GM18861 (cell line): ENCODE measurements around the gene GHITM.
"Not testable (repeated sequence)": the region's sequence is repeated elsewhere in the genome, so short reads cannot be mapped to it uniquely, and the experiment has no call there.

ENCODE experiments used
- ATAC-seq: cut with Tn5 transposase; IDR thresholded peaks from one replicate; pipeline ENCODE4 v1.9.1; 2021; ENCODE audit not compliant: unreplicated experiment

The GHITM gene, protein sequence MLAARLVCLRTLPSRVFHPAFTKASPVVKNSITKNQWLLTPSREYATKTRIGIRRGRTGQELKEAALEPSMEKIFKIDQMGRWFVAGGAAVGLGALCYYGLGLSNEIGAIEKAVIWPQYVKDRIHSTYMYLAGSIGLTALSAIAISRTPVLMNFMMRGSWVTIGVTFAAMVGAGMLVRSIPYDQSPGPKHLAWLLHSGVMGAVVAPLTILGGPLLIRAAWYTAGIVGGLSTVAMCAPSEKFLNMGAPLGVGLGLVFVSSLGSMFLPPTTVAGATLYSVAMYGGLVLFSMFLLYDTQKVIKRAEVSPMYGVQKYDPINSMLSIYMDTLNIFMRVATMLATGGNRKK

DNA sequence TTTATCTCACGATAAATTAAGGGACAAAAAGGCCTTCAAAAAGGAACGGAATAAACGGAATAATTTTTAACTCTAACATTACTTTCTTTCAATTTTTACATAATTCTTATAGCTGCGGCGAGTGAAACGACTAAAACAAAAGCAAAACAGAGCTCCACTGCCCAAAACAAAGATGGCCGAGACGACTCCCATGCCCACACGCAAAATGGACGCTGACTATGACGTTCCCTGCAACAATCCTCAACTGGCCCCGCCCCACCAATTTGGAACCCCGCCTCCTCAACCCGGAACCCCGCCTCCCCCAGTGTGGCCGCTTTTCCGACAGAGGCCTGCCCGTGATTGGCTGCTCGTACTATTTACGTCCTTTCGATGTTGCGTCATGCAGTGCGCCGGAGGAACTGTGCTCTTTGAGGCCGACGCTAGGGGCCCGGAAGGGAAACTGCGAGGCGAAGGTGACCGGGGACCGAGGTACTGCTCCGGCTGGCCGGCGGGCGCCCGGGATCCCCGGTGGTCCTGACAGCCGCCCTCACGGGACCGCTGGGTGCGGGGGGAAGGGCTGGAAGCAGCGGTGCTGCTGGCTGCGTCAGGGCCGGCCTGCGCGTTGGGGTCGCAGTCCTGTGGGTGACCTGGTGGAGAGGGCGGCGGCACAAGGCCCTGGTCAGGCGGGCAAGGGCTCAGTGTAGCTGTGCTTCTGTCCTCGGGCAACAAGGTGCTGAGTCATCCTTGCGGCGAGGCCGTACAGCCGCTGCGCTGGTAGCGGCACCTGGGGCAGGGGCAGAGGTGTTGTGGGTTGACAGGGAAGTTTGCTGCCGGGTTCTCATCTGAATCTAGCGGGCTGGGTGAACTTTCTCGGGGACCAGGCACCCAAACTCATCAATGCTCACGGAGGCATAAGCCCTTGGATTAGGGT, at the start of gene GHITM:
Gene GHITM (plus strand): TSS at position 384 of the 910 bp plus-strand sequence. CDS start 1,992 bp downstream, outside the sequence.
- peak; percentile 95 for ATAC-seq

DNA sequence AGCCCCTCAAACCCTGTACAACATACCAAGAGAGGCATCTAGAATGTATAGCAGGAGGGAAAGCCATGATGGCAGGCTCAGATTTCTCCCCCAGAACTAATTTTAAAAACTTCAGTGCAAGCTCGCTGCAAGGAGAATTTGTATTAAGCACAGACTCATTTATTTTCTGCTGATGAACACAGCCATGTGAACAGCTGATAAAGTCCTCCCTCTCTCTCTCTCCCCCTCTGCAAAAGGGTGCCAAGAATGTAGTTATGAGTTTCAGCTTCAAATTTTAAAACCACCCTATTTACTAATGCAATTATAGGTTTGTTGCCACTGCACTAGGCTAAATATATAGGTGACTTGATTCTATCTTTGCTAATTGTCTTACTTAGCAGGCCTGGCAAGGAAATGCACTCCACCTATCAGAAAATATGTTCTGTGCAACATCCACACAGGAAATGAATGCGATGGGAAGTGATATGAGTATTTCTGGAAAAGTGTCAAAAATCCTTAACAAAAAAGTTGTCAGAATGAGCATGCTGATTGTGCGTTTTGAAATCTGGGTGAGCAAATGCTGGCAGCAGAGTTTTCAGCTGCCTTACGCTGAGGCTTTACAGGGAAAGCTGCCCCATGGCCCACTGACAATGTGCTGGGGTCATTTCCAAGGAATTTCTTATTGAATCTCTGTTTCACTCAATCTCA, 43.4 kb upstream of the GHITM start:
- ATAC-seq = no peak

DNA sequence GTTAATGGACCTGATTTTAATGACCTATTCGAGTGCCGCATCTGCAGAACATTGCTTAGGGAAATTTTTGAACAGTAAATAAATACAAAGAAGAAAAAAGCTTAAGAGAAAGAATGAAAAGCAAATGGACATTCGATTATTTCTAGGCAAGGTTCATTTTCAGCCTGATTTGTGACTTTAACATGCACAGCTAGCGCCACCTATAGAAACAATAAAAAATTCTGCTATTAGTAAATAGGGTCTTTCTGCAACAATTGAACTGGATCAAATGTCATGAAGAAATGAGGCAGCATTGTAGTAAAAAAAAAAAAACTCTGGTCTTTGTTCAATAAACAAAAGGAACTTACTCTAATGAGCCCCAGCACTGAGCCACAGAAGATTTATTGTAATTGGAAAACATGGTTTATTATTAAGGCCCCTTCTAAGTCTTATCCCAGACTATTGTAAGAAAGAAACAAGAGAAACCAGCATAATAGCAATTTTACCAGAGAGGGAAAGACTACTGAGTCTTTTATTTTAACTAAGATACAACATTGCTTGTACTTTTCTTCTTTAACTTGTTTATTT, 41.4 kb upstream of the GHITM start:
- ATAC-seq = no peak

- ATAC-seq = no peak
Measured at GRCh38 chr10:84098667-84099066, 40.6 kb upstream of the GHITM start.

DNA sequence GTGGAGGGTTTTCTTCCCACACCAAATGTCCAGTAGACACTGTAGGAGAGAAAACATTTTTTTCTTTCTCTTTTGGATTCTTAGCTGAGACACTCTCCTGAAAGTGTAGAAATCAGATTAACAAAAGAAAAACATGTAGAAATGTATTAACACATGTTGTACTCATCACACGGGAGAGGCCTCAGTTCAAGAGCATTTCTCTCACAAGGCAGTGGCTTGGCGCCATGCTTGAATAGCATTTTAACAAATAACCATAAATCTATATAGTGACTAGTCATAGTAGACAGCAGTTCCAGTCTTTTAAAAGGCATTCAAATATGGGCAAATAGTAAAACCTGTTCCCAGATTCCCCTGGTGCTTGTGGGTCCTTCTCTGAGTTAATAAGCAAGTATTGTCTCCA, 38.3 kb upstream of the GHITM start:
- ATAC-seq = no peak

GRCh38 chr10:84108797-84109196, 30.5 kb upstream of the GHITM start:
- no peak for ATAC-seq

DNA sequence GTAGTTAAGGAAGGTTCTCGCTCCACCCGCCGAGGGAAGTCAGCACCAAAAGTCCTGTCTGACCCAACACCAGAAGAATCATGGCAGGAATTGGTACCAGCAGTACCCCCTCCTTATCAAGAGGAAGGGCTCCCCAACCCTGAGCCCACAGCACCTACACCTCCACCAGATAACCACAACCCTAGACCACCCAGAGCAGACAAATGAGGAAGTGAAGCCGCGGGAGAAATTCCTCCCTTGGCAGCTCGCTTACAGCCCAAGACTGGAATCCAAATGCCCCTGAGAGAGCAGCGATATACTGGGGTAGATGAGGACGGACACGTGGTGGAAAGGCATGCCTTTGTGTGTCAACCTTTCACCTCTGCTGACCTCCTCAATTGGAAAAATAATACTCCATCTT, 29.5 kb upstream of the GHITM start:
- ATAC-seq = not testable (repeated sequence)

GRCh38 chr10:84113468-84113867, 25.8 kb upstream of the GHITM start:
- ATAC-seq = not testable (repeated sequence)

DNA sequence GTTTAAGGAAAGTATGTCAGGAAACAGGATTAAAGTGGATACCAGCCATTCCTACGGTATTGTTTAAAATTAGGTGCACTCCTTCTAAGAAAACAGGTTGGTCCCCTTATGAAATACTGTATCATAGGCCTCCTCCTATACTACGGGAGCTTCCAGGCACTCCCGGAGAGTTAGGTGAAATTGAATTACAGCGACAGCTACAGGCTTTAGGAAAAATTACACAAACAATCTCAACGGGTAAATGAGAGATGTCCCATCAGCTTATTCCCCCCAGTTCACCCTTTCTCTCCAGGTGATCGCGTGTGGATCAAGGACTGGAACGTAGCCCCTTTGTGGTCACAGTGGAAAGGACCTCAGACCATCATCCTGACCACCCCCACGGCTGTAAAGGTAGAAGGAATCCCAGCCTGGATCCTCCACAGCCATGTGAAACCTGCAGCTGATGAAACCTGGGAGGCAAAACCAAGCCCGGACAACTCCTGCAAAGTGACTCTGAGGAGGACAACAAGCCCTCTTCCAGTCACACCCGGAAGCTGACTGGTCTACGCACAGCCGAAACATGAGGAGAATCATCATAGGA, 25.1 kb upstream of the GHITM start:
- ATAC-seq = no peak

GRCh38 chr10:84117204-84117603, 22.1 kb upstream of the GHITM start:
- ATAC-seq = not testable (repeated sequence)

GRCh38 chr10:84117686-84118394, 21.5 kb upstream of the GHITM start:
- no peak for ATAC-seq

GRCh38 chr10:84118395-84119006, 20.8 kb upstream of the GHITM start:
- no peak for ATAC-seq

- ATAC-seq = no peak
Measured at GRCh38 chr10:84123362-84123761, 15.9 kb upstream of the GHITM start.

GRCh38 chr10:84125910-84126784, 13.2 kb upstream of the GHITM start:
- not testable (repeated sequence) for ATAC-seq

DNA sequence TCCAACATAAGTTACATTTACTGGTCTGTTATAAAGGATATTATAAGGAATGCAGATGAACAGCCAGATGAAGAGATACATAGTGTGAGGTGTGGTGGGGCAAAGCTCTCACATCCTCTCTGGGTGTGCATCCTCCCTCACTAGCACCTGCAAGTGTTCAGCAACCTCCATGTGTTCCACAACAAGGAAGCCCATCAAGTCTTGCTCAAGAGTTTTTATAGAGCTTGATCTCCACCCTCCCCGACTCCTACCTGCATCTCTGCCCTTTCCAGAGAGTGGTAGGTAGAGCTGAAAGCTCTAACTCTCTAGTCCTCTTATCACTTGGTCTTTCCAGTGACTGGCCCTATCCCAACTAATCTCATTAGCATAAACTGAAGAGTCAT, 12.5 kb upstream of the GHITM start:
- no peak for ATAC-seq

DNA sequence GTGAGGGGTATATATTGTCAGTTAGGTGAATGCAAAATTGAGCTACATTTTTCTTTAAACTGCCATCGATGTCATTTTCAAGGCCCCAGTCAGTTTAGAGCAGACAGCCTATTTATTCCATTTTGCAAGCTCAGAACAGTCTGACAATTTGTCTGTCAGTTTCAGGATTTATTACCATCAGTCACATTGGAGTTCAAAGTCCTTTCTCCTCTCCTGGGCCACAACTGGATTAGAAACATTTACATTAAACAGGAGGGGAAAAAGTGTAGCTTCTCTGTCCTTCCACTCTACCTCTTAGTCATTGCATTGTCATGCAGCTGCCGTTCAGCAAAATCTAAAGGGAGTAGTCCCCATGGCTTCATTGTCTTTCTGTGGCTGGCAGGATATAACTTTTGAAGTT, 3.5 kb upstream of the GHITM start:
- no peak for ATAC-seq

DNA sequence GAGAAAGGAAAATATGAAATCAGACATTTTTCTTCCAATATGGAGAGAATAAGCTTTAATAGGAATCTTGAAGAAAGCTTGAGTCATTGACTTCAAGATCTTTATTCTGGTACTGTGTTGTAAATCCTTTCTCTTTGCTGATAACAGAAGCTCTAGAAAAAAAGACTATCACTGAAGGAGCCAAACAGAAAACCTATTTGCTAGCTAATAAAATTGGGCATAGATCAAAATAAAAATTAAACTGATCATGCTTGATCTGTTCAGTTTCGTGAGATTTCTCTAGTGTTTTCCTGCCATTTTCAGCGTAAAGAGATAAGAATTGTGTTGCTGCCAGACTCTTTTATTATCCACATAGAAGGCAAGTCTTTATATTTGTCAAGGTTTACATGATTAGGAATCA, 1.5 kb upstream of the GHITM start:
- ATAC-seq = no peak

GRCh38 chr10:84138478-84139125, 707 bp upstream of the GHITM start:
- no peak for ATAC-seq
